Adrenal gland (tissue), 5 donors: Measurements from ENCODE around the gene PIGS.

Experiments
- CTCF ChIP-seq, 6 experiments: fragments of 450-650 bp in 4 of 6; fragments of 200-600 bp in 2 of 6; sonication (generic) in 1 of 6; IDR thresholded peaks; 1 replicate in 5 of 6; 2 replicates in 1 of 6; pipeline versions ENCODE4 v1.5.1 to v1.8.0; 2016 to 2021; ENCODE audit warnings: antibody characterized with exemption in 6 of 6, mild to moderate bottlenecking in 2 of 6, moderate library complexity in 1 of 6
- POLR2A ChIP-seq, 2 donors: fragments of 450-650 bp; IDR thresholded peaks; one replicate each; pipeline ENCODE4 v1.6.1; 2017; ENCODE audit warnings: antibody characterized with exemption in 2 of 2, mild to moderate bottlenecking in 2 of 2, moderate library complexity in 1 of 2
- donor health status: DM: no; HTN: no; CAD: no.

GRCh38 chr17:28576758-28577465, 5.6 kb upstream of the PIGS start, which contains the start of gene ALDOC:
- no peak for TF ChIP-seq CTCF (IDR thresholded peaks at IDR 0.05)
- peak; percentile 84 to 92 for TF ChIP-seq POLR2A (IDR thresholded peaks at IDR 0.05)
